GM19099 (cell line): Measurements from ENCODE around the gene GABRG3.

ENCODE experiments used
- POLR2A ChIP-seq: IDR thresholded peaks from 3 replicates; pipeline ENCODE4 v1.6.1; 2011; ENCODE audit warnings: low read depth; ENCODE audit not compliant: insufficient read length; ENCODE audit errors: extremely low read depth

The GABRG3 gene

DNA sequence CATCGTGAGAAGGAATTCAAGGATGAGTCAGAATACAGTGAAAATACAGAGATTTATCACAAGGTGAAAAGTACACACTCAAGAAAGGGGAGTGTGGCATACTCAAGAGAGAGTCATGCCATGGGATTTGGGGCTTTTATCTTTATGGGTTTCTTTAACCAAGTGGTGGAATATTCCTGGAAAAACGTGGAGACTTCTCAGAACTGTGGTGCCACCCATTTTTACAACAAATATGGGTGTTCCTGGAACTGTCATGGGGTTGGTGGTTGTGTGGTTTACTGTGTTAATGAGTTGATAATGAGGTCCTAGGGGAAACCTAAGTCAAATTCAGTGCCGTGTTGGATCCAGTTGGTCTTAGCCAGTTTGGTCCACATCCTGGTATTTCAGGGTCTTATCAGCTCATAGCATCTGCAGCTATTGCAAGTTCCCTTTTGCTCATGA, 497.2 kb downstream of the GABRG3 start:
- no peak for TF ChIP-seq POLR2A

- TF ChIP-seq POLR2A, result no peak
Measured at GRCh38 chr15:27473845-27474244, 502.9 kb downstream of the GABRG3 start.

DNA sequence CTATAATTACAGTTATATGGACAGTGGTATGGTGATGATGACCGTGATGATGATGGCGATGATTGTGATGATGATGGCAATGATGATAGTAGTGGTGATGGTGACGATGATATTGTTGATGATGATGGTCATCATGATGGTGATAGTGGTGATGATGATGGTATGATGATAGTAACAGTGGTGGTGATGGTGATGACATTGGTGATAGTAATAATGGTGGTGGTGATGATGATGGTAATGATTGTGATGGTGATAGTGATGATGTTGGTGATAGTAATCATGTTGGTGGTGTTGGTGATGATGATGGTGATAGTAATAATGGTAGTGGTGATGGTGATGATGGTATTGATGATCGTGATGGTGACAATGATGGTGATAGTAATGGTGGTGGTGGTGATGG, 504.4 kb downstream of the GABRG3 start:
- no peak for TF ChIP-seq POLR2A

DNA sequence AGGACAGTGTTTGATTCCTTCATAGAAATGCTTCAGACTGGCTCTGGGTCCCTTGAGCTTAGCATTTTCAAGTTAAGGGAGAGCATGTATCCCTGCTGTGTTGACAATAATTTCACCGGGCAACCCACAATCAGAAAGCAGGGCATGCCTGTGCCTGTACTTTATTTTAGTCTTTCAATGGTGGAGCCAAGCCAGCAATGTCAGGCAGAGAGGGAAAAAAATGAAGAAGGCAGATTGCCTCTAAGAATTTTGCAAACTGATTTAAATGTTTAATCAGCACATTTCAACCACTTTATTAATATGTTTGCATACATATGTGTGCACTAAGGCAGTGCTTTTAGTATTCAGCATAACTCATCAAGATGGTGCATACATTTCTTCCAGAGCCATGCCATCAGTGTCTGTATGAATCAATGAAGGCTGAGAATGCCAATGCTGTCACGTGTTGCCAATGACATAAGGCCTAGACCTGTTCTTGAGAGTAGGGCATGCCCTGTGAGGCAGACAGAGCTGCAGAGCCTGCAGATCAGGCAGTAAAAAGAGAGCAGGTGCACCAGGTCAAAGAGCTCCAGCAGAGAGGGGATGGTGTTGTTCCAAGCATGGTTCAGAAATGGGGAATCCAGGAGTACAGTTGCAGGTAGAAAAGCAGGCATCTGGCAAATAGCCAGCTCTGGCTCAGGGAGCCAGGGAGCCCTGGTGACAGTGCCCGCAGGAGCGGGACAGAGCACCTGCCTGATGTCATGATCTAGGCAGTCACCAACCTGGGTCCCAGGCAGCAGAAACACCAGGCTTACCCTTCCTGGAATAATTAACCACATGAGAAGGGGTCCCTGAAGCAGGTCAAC, 508.5 kb downstream of the GABRG3 start:
- no peak for TF ChIP-seq POLR2A

GRCh38 chr15:27480141-27480530, 509.2 kb downstream of the GABRG3 start:
- no peak for TF ChIP-seq POLR2A

DNA sequence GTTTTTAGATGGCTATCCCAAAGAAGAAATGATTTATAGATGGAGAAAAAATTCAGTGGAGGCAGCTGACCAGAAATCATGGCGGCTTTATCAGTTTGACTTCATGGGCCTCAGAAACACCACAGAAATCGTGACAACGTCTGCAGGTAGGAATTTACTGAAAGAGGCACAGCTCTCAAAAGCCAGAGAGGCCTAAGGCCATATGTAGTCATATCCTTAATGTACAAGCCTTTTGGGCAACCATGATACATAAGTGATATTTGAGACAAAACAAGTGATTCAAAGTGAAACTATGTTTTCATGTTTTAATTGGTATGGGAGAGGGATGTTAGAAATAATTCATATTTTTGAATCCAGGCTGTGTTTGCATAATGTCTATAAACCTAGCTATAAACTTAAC, 509.7 kb downstream of the GABRG3 start:
- TF ChIP-seq POLR2A, result no peak

DNA sequence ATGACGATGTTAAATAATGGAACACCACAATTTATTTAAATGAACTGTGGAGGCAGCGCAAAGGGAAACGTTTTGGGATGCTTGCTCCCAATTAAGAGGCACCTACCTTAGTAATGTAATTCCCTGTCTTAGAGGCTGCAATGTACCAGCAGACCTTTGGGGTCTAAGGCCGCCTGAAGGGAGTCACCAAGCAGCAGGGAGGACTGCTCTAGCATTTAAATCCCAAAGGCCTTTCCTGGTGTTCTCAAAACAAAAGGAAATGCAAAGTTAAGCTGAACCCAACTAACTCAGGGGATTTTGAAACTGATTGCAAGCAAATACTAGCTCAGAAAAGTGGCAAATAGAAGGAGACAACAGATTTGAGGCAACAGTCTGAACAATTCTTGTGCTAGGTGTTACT, 510.8 kb downstream of the GABRG3 start:
- no peak for TF ChIP-seq POLR2A

DNA sequence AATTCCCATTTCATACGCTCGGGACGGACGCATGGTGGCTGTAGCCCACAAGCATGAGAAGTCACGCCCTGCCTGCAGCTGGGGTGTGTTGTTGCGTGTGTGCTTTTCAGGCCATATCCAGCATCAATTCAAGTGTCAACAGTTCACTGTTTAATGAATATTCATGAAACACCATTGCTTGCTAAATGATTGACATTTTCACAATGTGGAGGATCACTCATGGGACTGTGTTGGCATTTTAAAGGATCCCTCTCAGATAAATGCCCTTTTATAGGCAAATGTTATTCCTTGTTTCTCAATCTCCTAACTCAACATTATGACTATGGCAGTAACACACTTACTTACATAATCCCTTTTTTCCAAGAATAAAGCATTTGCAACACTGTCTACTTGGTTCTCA, 511.3 kb downstream of the GABRG3 start:
- no peak for TF ChIP-seq POLR2A

DNA sequence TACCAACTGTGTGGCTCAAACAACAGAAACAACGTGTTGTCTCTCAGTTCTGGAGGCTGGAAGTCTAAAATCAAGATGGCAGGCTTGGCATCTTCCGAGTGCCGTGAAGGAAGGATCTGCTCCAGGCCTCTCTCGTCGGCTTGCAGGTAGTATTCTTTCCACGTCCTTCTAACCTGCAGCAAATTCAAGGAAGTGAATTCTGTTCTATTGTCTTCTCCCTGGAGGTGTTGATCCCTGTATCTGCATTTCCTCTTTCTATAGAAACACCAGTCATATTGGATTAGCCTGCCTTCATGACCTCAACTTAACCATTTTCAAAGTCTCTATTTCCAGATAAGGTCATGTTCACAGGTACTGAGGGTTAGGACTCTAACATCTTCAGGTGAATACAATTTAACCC, 512.1 kb downstream of the GABRG3 start:
- no peak for TF ChIP-seq POLR2A

DNA sequence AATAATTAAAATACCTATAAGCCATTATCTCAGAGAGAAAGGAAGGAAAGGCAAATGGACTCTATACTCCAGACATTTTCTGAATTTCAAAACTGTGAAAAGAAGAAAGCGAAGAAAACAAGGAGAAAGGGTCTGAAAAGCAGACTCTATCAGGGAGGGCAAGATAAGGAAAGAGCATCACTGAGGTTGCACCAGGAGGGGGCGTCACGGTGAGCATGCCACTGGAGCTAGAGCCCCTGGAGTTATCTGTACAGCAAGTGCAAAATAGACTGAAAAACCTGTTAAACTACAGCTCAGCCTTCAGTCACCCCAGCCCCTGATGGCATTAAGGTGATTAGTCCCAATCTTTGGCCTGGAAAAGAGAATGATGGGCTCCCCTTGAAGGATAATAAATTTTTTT, 514.3 kb downstream of the GABRG3 start:
- no peak for TF ChIP-seq POLR2A

DNA sequence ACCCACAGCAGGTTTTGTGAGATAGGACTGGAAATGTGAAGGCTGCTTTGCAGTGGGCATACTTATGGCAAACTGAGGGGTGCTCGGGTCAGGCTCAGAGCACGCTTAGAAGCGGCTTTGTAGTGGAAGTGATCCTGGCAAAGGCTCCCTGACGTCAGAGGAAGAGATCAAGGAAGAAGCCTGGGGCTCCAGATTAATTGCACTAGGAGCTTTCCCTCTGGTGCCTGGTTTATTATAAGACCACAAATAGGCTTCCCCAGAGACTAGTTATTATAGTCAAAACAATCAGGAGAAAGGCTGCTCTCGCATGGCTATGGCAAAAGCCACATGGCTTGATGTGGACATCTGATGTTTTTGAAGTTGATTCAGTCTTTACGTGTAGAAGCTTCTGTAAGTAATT, 515.1 kb downstream of the GABRG3 start:
- no peak for TF ChIP-seq POLR2A

- TF ChIP-seq POLR2A, result no peak
Measured at GRCh38 chr15:27486683-27487647, 516.0 kb downstream of the GABRG3 start.

GRCh38 chr15:27487846-27488245, 516.9 kb downstream of the GABRG3 start:
- TF ChIP-seq POLR2A, result no peak

DNA sequence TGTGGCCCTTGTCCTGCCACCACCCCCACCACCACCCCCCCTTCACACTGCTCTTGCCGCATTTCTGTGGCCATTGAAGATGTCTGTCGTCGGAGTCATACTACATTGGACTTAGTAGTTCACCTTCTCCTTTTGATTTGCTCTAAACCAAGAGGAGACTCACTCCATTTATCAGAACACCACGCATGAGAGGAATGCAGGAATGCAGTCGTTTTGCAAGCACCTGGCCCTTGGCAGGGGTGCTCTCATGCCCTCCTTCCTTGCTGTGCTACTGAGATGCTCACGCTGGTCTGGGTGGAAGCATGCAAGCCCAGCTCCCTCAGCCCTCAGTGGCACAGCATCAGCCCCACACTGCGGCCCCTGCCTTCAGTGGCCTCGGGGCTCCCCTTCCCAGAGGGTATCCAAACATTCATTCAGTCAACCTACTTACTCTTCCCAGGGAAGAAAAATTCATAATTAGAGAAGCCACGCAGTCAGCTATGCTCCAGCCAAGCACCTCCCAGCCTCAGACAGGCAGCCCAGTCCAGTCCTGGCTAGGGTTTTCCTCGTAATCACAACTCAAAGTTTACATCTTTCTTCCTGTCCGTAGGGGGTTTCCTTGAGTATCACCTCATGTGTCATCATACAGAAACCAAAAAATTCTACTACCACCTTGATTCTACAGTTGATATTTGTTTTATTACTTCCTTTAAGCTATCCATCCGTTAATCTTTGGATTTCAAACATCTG, 520.0 kb downstream of the GABRG3 start:
- no peak for TF ChIP-seq POLR2A
